Panc1 (cell line): Measurements from ENCODE around the gene GM2A. TPM values are rescaled to one million over a fixed set of nuclear protein-coding genes. Genes with fewer than 3 reads are reported as not detected.

ENCODE experiments used
- ATAC-seq: fragments of 200-7000 bp; cut with Tn5 transposase; 2 replicates; pipeline ENCODE4 v1.9.1; 2020; ENCODE audit warnings: mild to moderate bottlenecking, moderate library complexity
- BruUV-seq: library from RNA; stranded (reverse); fragments of 400-500 nt; replicated peaks from 2 replicates; lab custom pipeline; 2021; lab: Mats Ljungman, UMichigan
- CTCF ChIA-PET: fragments of 300-600 bp; sonication (Branson Sonifier 250); formaldehyde crosslinking; loops from one replicate; lab custom pipeline; 2022; ENCODE audit warnings: antibody characterized with exemption; lab: Charles Lee
- POLR2A ChIA-PET: fragments of 300-600 bp; sonication (Branson Sonifier 250); formaldehyde crosslinking; loops from one replicate; lab custom pipeline; 2022; ENCODE audit warnings: antibody characterized with exemption; lab: Charles Lee
- DNase-seq: peaks from one replicate; pipeline ENCODE4 v3.0.0-alpha.2; 2010; ENCODE audit warnings: low read depth, low spot score
- H3K27ac ChIP-seq: 2 replicates; pipeline ENCODE4 v1.5.1; 2011; ENCODE audit warnings: mild to moderate bottlenecking, low read length, inconsistent platforms
- H3K27me3 ChIP-seq: fragments of 200-500 bp; sonication (Bioruptor generic); 2 replicates; pipeline ENCODE4 v1.6.0; 2014; ENCODE audit warnings: low read length, inconsistent platforms; ENCODE audit not compliant: control insufficient read depth, insufficient read depth
- H3K36me3 ChIP-seq: fragments of 200-500 bp; sonication (Bioruptor generic); 2 replicates; pipeline ENCODE4 v1.5.1; 2014; ENCODE audit warnings: inconsistent platforms, mild to moderate bottlenecking, low read length, moderate library complexity; ENCODE audit not compliant: control insufficient read depth, insufficient read depth
- H3K4me1 ChIP-seq: 2 replicates; pipeline ENCODE4 v1.5.1; 2011; ENCODE audit warnings: inconsistent platforms, mild to moderate bottlenecking, low read length, moderate library complexity; ENCODE audit not compliant: control insufficient read depth, insufficient read depth
- H3K4me3 ChIP-seq, 2 experiments: 2 replicates each; pipeline ENCODE4 v1.5.1; 2011 to 2012; ENCODE audit warnings: low read depth in 2 of 2, low read length in 2 of 2, mild to moderate bottlenecking in 2 of 2, inconsistent platforms in 1 of 2, moderate library complexity in 1 of 2
- H3K9me3 ChIP-seq: fragments of 200-500 bp; sonication (Bioruptor generic); 2 replicates; pipeline ENCODE4 v1.5.1; 2014; ENCODE audit warnings: low read depth, mild to moderate bottlenecking, inconsistent platforms, low read length, moderate library complexity; ENCODE audit not compliant: control insufficient read depth, insufficient read depth
- CTCF ChIP-seq: fragments of 450-650 bp; IDR thresholded peaks from 2 replicates; pipeline ENCODE4 v1.5.1; 2017; ENCODE audit warnings: mild to moderate bottlenecking
- POLR2AphosphoS5 ChIP-seq: IDR thresholded peaks from 2 replicates; pipeline ENCODE4 v1.6.1; 2012; ENCODE audit warnings: mild to moderate bottlenecking, low read depth, low read length, moderate library complexity
- REST ChIP-seq, 2 experiments: IDR thresholded peaks; 2 replicates each; pipeline ENCODE4 v1.6.1; 2011 to 2012; ENCODE audit warnings: low read depth in 2 of 2, control low read depth in 1 of 2, low read length in 1 of 2, mild to moderate bottlenecking in 1 of 2, moderate library complexity in 1 of 2; ENCODE audit not compliant: insufficient read depth in 1 of 2
- SIN3A ChIP-seq: IDR thresholded peaks from 2 replicates; pipeline ENCODE4 v1.6.1; 2012; ENCODE audit warnings: low read depth, mild to moderate bottlenecking, low read length, moderate library complexity, borderline replicate concordance; ENCODE audit not compliant: insufficient read depth
- TCF7L2 ChIP-seq: IDR thresholded peaks from 2 replicates; pipeline ENCODE4 v1.6.1; 2011; ENCODE audit warnings: mild to moderate bottlenecking, low read depth, low read length, inconsistent platforms
- in situ Hi-C: cut with HindIII; loops from 2 replicates; pipeline ENCODE4 v1.10.0; 2016; ENCODE audit warnings: low sequenced_read_pairs, low pct_unique_long_range_greater_than_20kb
- intact Hi-C: fragments of 100-400 bp; cut with micrococcal nuclease; formaldehyde crosslinking; loops from one replicate; pipeline ENCODE4 v1.10.0; 2022; ENCODE audit not compliant: unreplicated experiment
- total RNA-seq: library from RNA; stranded (reverse); gene quantifications from one replicate; pipeline ENCODE4 v1.2.1, GENCODE V29; 2021; ENCODE audit not compliant: unreplicated experiment

The GM2A gene
- total RNA-seq, 1 experiment from 2014 or later, result 40.7 TPM

GRCh38 chr5:151275803-151276202, 22.8 kb downstream of the GM2A start:
- POLR2A ChIA-PET, result no interaction called here
- no peak for TF ChIP-seq SIN3A
- no peak for TF ChIP-seq POLR2AphosphoS5
- TF ChIP-seq REST (IDR thresholded peaks at IDR 0.05; ENCODE audit: insufficient read depth in 1 of 2, low read depth in 2 of 2, low read length in 1 of 2), result no peak
- TF ChIP-seq CTCF, result no peak
- no peak for TF ChIP-seq TCF7L2
- no peak for DNase-seq
- Histone ChIP-seq H3K9me3 (no peaks in the 10 kb centered on the region), H3K4me3 (no peak overlapping the region), H3K27ac (no peak overlapping the region), H3K36me3 (no peaks in the 10 kb centered on the region), H3K4me1 (no peaks in the 10 kb centered on the region), H3K27me3 (no peaks in the 10 kb centered on the region)
- intact Hi-C loops (no loop called here), in situ Hi-C loops (no loop called here)
- ATAC-seq, result no peak
- CTCF ChIA-PET, result no interaction called here
- no TSS peak for BruUV-seq

GRCh38 chr5:151278845-151279244, 25.9 kb downstream of the GM2A start:
- no peak for TF ChIP-seq REST (IDR thresholded peaks at IDR 0.05; ENCODE audit: insufficient read depth in 1 of 2, low read depth in 2 of 2, low read length in 1 of 2)
- no peak for TF ChIP-seq TCF7L2
- no peak for TF ChIP-seq CTCF
- no peak for TF ChIP-seq POLR2AphosphoS5
- no peak for TF ChIP-seq SIN3A
- no peaks in the 10 kb centered on the region for H3K36me3 ChIP-seq
- ChIA-PET CTCF (no interaction called here), POLR2A (no interaction called here)
- DNase-seq (no peak), ATAC-seq (no peak)
- no peak overlapping the region for H3K4me3 ChIP-seq
- H3K4me1 ChIP-seq, result no peaks in the 10 kb centered on the region
- no peak overlapping the region for H3K27ac ChIP-seq
- no TSS peak for BruUV-seq
- in situ Hi-C loops, result no loop called here
- no peaks in the 10 kb centered on the region for H3K27me3 ChIP-seq
- intact Hi-C loops, result no loop called here
- H3K9me3 ChIP-seq, result no peaks in the 10 kb centered on the region
